Astrocyte (in vitro differentiated cells and primary cell): Measurements from ENCODE around the gene PRCD.

Experiments
- EZH2 ChIP-seq: IDR thresholded peaks from 2 replicates; pipeline ENCODE4 v1.6.1; 2012; ENCODE audit warnings: mild to moderate bottlenecking, low read length, inconsistent platforms; ENCODE audit not compliant: insufficient read depth
- TF ChIP-seq, protein P1 (sequence below): IDR thresholded peaks from 2 replicates; pipeline ENCODE4 v1.5.1; 2011; ENCODE audit warnings: low read depth, mild to moderate bottlenecking, inconsistent platforms, low read length, moderate library complexity; ENCODE audit not compliant: insufficient read depth

DNA sequence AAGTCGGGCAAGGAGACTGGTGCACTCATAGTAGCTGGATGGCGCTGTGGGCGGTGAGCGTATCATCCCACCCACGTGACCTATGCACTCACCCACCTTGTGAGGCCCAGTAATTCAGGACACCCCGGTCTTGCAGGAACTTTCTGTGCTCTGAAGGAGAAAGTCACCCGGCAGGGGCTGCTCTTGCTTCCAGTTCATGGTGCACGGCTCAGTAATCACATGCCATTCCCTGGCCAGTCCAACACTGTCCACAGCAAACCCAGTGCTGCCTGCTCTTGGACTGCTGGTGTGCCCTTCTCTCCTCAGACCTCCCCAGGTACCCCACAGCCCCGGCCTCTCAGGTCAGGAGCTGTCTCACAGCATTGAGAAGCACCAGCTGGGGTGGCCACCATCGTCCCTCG, 22.2 kb upstream of the PRCD start:
- TF ChIP-seq, protein P1, sequence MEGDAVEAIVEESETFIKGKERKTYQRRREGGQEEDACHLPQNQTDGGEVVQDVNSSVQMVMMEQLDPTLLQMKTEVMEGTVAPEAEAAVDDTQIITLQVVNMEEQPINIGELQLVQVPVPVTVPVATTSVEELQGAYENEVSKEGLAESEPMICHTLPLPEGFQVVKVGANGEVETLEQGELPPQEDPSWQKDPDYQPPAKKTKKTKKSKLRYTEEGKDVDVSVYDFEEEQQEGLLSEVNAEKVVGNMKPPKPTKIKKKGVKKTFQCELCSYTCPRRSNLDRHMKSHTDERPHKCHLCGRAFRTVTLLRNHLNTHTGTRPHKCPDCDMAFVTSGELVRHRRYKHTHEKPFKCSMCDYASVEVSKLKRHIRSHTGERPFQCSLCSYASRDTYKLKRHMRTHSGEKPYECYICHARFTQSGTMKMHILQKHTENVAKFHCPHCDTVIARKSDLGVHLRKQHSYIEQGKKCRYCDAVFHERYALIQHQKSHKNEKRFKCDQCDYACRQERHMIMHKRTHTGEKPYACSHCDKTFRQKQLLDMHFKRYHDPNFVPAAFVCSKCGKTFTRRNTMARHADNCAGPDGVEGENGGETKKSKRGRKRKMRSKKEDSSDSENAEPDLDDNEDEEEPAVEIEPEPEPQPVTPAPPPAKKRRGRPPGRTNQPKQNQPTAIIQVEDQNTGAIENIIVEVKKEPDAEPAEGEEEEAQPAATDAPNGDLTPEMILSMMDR = no peak
- no peak for TF ChIP-seq EZH2
